ENCODE measurements around the gene MLEC.

The MLEC gene

DNA sequence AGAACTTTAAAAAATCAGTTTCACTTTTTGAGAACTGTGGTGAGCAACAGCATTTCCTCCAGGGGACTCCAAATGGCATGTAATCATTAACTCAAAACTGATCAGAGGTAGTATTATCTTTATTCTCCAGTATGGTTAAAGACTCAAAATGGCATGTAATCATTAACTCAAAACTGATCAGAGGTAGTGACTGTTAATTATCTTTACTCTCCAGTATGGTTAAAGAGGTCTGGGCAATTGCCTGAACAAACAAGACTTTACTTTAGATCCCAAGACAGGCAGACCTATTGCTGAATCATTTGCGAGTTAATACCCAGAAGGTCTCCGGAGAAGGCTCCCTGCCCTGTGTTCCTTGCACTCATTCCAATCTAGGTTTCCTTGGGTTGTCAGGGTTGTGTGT, 32.1 kb downstream of the MLEC start:
- ATAC-seq, result no peak
- TF ChIP-seq, protein P1, sequence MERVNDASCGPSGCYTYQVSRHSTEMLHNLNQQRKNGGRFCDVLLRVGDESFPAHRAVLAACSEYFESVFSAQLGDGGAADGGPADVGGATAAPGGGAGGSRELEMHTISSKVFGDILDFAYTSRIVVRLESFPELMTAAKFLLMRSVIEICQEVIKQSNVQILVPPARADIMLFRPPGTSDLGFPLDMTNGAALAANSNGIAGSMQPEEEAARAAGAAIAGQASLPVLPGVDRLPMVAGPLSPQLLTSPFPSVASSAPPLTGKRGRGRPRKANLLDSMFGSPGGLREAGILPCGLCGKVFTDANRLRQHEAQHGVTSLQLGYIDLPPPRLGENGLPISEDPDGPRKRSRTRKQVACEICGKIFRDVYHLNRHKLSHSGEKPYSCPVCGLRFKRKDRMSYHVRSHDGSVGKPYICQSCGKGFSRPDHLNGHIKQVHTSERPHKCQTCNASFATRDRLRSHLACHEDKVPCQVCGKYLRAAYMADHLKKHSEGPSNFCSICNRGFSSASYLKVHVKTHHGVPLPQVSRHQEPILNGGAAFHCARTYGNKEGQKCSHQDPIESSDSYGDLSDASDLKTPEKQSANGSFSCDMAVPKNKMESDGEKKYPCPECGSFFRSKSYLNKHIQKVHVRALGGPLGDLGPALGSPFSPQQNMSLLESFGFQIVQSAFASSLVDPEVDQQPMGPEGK (CRISPR knock-in tag; IDR thresholded peaks at IDR 0.05; ENCODE audit: borderline replicate concordance), result no peak
- TF ChIP-seq ISL1 (CRISPR knock-in tag; IDR thresholded peaks at IDR 0.05) (no peak), ZNF70 (CRISPR knock-in tag; IDR thresholded peaks at IDR 0.05) (no peak), ESRRG (CRISPR knock-in tag; IDR thresholded peaks at IDR 0.05) (no peak), TSHZ2 (CRISPR knock-in tag; IDR thresholded peaks at IDR 0.05) (no peak), ZFP3 (CRISPR knock-in tag; IDR thresholded peaks at IDR 0.05) (no peak), ZNF565 (CRISPR knock-in tag; conservative IDR thresholded peaks at IDR 0.05; ENCODE audit: low read depth) (no peak), TOX (CRISPR knock-in tag; IDR thresholded peaks at IDR 0.05; ENCODE audit: borderline replicate concordance) (no peak), OSR1 (CRISPR knock-in tag; IDR thresholded peaks at IDR 0.05) (no peak), GLIS3 (CRISPR knock-in tag; IDR thresholded peaks at IDR 0.05) (no peak), ARNTL (CRISPR knock-in tag; IDR thresholded peaks at IDR 0.05; ENCODE audit: borderline replicate concordance, low read depth) (no peak), TCF4 (CRISPR knock-in tag; IDR thresholded peaks at IDR 0.05; ENCODE audit: borderline replicate concordance) (no peak), BACH2 (CRISPR knock-in tag; IDR thresholded peaks at IDR 0.05; ENCODE audit: borderline replicate concordance) (no peak), CREB5 (CRISPR knock-in tag; IDR thresholded peaks at IDR 0.05; ENCODE audit: low read depth) (no peak), ZC3H10 (CRISPR knock-in tag; IDR thresholded peaks at IDR 0.05) (no peak)

DNA sequence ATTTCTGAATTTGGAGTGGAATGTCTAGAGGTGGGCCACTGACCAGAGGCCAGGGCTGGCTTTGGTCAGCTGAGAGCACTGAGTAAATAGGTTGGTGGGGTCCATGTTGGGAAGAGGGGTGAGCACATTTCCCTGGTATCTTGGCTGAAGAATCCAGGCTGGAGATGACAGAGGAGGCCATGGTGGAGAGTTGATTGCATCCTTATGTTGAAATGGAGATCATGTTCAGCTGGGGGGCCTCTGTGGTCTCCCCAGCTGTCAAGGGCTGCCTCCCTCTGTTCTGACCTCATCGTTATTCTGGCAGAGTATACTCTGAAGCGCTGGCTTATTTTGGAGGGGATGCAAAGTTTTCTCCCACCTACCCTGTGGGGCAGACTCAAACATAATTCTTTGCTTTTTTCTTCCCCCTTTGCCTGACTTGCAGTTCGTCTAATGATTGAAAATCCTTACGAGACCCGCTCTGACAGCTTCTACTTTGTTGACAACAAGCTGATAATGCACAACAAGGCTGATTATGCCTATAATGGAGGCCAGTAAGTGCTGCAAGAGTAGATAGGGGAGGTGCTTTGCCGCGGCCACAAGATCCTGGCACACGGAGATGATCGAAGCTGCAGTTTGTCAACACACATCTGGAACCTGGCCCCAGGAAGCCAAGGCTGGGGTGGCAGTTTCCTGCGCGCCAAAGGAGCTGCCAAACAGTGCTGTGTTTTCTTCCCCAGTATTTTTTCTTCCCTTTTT, 32.7 kb downstream of the MLEC start:
- TF ChIP-seq CSRNP3 (CRISPR knock-in tag; IDR thresholded peaks at IDR 0.05) (no peak), OSR1 (CRISPR knock-in tag; IDR thresholded peaks at IDR 0.05) (no peak), ZFP30 (CRISPR knock-in tag; IDR thresholded peaks at IDR 0.05) (no peak), PPARA (CRISPR knock-in tag; IDR thresholded peaks at IDR 0.05; ENCODE audit: borderline replicate concordance) (no peak), CSDC2 (CRISPR knock-in tag; IDR thresholded peaks at IDR 0.05) (no peak), TSHZ2 (CRISPR knock-in tag; IDR thresholded peaks at IDR 0.05) (no peak), ZNF565 (CRISPR knock-in tag; conservative IDR thresholded peaks at IDR 0.05; ENCODE audit: low read depth) (no peak), ZFP3 (CRISPR knock-in tag; IDR thresholded peaks at IDR 0.05) (no peak), ISL1 (CRISPR knock-in tag; IDR thresholded peaks at IDR 0.05) (no peak), ESRRG (CRISPR knock-in tag; IDR thresholded peaks at IDR 0.05) (no peak), ZNF70 (CRISPR knock-in tag; IDR thresholded peaks at IDR 0.05) (no peak)
- TF ChIP-seq, protein P1 (CRISPR knock-in tag; IDR thresholded peaks at IDR 0.05; ENCODE audit: borderline replicate concordance), result no peak
- ATAC-seq, result no peak

Data from SK-N-SH treated with all-trans-retinoic acid at 6 μM for 48 hours (cell line).